CD1c-positive myeloid dendritic cell (primary cell): ENCODE measurements around the gene PTPRG.
A peak's percentile ranks its signal among the peaks of the same experiment; 100 is the strongest.

Source experiments
- DNase-seq: peaks from one replicate; pipeline ENCODE4 v3.0.0-alpha.2; 2016; ENCODE audit errors: extremely low spot score

The PTPRG gene

GRCh38 chr3:61894988-61895935 lies 333.9 kb downstream of the PTPRG start:
- DNase-seq: peak; percentile 26

- no peak for DNase-seq
Measured at GRCh38 chr3:61896251-61896650, 334.9 kb downstream of the PTPRG start.

GRCh38 chr3:61897848-61898247 lies 336.5 kb downstream of the PTPRG start:
- peak; percentile 2 for DNase-seq

- DNase-seq: no peak
Measured at GRCh38 chr3:61899700-61900462, 338.5 kb downstream of the PTPRG start.

GRCh38 chr3:61901496-61901895 lies 340.1 kb downstream of the PTPRG start:
- no peak for DNase-seq

DNA sequence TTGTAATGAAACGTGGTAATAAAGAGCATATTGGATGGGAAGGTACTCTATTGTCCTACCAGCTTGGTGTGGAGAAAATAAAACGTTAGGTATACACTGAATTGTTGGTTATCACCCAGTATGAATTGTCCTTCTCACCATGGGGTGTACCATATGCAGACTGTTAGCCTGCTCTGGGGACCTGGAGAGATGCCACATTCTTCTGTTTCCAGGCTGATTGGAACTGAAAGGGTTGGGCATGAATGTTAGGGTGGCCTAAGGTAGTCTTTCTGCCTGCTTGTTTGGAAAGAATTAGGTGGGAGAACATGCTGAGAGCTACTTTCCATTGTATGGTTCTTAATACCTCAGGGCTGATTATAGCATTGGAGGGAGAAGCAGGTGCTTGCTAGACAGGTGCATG lies 340.6 kb downstream of the PTPRG start:
- DNase-seq: no peak

DNA sequence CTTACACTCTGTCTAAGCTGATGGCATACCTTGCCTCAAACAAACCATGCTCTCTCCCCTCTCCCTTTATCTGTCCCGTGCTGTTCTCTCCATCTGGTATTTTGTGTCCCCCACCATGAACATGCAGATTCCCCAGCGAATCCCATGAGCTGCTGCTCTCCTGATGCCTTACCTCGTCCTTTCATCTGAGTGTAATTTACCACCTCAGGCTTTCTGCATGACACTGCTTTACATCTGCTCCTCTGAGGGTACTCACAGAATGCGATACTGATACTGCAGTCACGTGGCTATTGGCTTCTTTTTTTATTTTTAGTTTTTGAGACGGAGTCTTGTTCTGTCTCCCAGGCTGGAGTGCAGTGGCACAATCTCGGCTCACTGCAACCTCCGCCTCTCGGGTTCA lies 341.7 kb downstream of the PTPRG start:
- DNase-seq: no peak

DNA sequence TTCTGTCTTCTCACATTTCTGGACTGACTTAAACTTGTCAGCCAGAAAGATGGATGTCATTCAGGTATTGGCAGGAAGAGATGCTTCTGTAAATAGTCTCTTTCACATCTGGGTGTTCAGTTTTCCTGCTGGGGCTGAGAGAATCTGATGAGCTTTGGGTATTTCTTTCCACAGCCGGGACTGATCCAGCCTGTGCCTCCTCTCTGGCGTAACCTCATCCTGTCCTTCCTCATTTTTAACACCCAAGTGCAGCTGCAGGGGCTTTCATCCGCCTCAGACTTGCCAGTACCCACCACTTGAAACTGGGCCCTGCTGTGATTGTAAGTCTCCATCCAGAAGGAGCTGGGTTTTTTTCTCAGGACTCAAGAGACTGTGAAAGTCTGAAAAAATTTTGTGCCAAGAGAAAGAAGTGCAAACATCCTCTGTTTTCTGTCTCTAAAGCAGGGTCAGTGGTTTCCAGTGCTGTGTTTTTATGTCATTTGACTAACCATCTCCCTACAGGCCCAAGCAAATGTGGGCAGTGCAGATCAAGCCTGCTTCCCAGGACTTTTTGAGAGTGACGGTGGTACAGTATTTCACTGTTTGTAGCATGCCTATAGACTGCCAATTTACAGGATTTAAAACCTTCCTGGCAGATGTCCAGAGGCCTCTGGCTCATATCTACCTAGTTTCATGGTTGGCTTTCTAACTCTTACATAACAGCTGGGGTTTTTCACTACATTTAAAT lies 342.7 kb downstream of the PTPRG start:
- no peak for DNase-seq

GRCh38 chr3:61907210-61907795 lies 345.9 kb downstream of the PTPRG start:
- no peak for DNase-seq

DNA sequence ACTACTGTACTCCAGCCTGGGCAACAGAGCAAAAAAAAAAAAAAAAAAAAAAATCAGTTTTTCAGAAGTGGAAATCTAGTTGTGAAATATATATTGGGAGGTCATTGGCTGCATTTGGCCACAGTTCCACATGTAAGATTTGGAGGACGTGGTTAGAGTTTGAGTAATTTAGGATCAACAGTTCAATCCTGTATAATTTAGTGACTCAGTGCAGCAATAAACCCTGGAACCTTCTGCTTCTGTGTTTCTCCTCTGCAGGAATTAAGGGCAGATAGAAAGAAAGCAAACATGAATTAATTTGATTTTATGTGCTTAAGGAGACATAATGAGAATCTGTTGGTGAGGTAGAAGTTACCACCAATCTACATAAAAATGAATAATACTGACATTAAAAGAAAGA lies 347.0 kb downstream of the PTPRG start:
- DNase-seq: no peak

GRCh38 chr3:61910732-61911131 lies 349.4 kb downstream of the PTPRG start:
- DNase-seq: no peak

DNA sequence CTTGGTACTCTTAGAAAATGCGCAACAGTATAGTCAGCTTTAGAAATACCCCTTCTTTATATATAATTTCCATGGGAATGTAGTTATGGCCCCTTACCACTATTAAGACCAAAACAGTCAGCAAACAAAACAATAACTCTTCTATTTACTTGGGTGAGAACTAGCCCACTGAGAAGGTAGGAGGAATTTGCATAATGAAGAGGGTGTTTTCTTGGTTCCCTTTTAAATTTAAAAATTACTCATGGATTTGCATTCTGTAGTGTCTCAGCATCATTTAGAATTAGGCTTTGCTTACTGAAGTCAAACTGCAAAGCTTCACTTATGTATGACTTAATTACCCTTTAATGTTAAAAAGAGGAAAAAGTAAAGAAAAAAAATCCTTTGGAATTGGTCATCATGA lies 350.8 kb downstream of the PTPRG start:
- no peak for DNase-seq

- DNase-seq: no peak
Measured at GRCh38 chr3:61913701-61914100, 352.3 kb downstream of the PTPRG start.

GRCh38 chr3:61914276-61914675 lies 352.9 kb downstream of the PTPRG start:
- no peak for DNase-seq

DNA sequence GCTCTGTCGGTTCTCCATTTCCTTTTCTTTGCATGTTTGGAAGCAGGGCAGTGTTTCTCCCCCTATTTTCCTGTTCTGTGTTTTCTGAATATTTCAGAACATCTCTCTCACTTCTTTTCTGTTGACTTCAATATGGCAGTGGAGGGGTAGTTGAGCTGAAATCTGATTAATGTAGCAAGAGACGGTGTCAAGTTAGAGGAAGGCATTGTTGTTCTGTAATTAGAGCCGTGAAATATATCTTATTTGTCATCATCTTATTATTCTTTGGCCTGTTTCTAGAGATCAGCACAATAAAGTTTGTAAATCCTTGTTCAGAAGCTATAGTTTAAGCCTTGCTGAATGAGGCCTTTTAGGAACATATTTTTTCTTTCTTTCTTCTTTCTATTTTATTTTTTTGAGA lies 353.9 kb downstream of the PTPRG start:
- DNase-seq: no peak

GRCh38 chr3:61919371-61919770 lies 358.0 kb downstream of the PTPRG start:
- no peak for DNase-seq

DNA sequence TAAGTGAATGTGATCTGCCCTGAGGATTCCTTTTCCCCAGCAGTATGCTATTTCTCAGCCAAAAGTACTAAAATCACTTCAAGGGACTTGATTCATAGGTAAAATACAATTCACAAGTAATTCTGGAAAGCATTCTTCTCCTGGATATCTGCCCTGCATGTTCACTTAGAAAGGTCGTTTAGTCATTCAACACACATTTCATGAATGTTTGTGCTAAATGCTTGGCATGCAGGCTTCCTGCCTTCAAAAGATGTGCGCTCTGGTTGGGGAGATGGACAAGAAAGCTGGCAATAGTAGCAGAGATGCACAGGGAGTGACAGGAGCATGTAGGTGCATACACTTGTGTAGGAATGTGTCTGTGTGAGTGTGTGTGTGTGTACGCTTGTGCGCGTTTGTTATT lies 360.7 kb downstream of the PTPRG start:
- DNase-seq: no peak

DNA sequence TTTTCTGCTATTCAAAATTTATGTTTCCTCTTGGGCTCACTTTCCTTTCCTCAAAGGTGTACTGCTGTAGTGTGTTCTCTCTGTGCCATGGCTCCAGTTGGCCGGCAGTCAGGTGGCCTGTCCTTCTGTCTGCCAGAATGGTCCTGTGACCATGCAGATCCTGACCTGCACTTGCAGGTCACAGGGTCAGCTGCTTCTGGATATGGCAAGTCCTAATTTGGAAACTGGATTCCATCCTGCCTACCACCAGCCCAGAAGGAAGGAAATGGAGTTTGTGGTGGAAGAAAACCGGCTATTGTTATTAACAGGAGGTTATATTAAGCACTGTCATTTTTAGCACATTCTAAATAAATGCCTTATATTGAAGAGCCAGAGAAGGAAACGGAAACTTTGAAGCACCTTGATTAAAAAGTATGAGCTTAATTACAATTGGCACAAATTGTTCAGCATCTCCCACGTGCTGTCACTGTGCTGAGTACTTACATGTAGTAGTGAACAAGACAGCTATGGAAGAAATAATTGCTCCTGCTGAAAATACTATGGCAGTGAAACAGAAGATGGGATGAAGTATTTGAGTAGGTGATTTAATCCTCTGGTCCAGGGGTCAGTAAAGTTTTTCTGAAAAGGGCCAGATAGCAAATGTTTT lies 362.8 kb downstream of the PTPRG start:
- DNase-seq: no peak

DNA sequence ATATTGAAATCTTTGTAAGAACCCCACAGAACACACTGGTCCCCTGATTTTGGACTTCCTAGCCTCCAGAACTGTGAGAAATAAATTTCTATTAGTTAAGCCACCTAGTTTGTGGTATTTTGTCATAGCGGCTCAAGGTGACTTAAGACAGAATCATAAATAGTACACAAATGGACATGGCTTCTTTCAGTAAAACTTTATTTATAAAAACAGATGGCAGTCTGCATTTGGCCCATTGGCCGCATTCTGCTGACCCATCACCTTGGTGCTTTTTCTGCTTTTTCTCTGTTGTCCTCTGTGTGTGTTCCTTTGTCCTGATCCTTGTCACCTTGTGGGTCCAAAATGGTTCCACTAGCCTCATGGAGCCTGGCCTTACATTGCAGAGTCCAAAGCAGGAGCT lies 363.6 kb downstream of the PTPRG start:
- no peak for DNase-seq

DNA sequence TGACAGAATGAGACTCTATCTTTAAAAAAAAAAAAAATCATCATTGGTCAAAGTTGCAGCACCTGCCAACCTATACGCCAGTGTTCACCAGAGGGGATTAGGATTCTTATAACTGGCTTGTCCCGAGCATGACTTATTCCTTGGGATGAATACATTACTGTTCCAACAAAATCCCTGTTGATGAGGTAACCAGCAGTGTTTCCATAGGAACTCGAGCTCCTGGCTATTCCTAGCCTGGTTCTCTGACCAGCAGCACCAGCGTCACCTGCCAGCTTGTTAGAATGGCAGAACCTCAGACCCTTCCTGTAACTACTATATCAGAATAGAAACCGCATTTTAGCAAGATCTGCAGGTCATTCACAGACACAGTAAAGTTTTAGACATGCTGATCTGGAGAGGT lies 364.4 kb downstream of the PTPRG start:
- DNase-seq: no peak

GRCh38 chr3:61926923-61927322 lies 365.6 kb downstream of the PTPRG start:
- DNase-seq: no peak
